ENCODE results near the gene CACNA1B. TPM values are rescaled to one million over a fixed set of nuclear protein-coding genes. Genes with fewer than 3 reads are reported as not detected.

CACNA1B gene
- total RNA-seq, 1 donor from 2014 or later = 0.19 TPM

DNA sequence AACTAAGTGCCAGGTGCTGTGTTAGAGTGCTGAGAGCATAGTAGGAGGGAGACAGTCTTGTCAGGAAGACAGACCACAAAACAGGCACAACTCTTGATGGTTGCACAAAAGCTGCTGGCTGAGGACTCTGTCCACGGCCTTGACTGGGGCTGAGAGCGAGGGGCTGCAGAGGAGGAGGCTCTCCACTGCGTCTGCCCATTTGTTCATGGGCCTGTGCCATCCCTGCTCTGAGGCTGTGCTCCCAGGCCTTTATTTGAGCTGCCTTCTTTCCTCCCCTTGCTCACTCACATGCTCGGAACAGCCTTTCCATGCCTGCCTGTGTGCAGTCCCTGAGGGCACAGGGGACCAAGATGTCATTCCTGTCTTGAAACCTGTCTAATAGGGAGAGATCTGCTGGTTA, 147.8 kb downstream of the CACNA1B start:
- intact Hi-C loops (cut with micrococcal nuclease) = no loop called here
- H3K27me3 ChIP-seq (ENCODE audit: low read depth) = peaks cover 77% of the 10 kb centered on the region
- H3K9me3 ChIP-seq (replicated peaks) = no peaks in the 10 kb centered on the region
- peaks cover 14% of the 10 kb centered on the region for H3K4me1 ChIP-seq
- H3K36me3 ChIP-seq = no peaks in the 10 kb centered on the region
- H3K4me3 ChIP-seq = no peak overlapping the region
- no peak overlapping the region for H3K27ac ChIP-seq (replicated peaks)
- no peak for DNase-seq
- TF ChIP-seq, protein P1, sequence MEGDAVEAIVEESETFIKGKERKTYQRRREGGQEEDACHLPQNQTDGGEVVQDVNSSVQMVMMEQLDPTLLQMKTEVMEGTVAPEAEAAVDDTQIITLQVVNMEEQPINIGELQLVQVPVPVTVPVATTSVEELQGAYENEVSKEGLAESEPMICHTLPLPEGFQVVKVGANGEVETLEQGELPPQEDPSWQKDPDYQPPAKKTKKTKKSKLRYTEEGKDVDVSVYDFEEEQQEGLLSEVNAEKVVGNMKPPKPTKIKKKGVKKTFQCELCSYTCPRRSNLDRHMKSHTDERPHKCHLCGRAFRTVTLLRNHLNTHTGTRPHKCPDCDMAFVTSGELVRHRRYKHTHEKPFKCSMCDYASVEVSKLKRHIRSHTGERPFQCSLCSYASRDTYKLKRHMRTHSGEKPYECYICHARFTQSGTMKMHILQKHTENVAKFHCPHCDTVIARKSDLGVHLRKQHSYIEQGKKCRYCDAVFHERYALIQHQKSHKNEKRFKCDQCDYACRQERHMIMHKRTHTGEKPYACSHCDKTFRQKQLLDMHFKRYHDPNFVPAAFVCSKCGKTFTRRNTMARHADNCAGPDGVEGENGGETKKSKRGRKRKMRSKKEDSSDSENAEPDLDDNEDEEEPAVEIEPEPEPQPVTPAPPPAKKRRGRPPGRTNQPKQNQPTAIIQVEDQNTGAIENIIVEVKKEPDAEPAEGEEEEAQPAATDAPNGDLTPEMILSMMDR (IDR thresholded peaks at IDR 0.05; ENCODE audit: borderline replicate concordance) = no peak

DNA sequence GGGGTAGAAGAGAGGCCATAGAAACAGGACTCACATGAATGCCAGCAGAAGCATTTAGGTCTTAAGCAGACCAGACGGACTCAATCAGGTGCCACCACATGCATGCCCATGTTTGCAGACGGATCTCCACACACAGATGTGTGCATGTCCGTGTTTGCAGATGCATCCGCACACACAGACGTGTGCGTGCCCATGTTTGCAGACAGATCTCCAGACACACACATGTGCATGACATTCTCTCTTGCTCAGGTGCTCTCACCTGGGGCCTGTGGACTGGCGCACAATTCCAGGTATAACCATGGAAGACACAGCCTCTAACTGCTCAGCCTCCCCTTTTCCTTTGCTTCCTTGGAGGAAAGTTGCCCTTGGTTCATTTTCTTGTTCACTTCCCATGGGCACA, 148.3 kb downstream of the CACNA1B start:
- Histone ChIP-seq H3K27ac (replicated peaks) (no peak overlapping the region), H3K9me3 (replicated peaks) (no peaks in the 10 kb centered on the region), H3K36me3 (no peaks in the 10 kb centered on the region), H3K4me3 (no peak overlapping the region), H3K4me1 (peaks cover 14% of the 10 kb centered on the region), H3K27me3 (ENCODE audit: low read depth) (peaks cover 75% of the 10 kb centered on the region)
- intact Hi-C loops (cut with micrococcal nuclease) = no loop called here
- TF ChIP-seq, protein P1 (IDR thresholded peaks at IDR 0.05; ENCODE audit: borderline replicate concordance) = no peak
- no peak for DNase-seq

- Histone ChIP-seq H3K9me3 (replicated peaks) (peaks cover 9% of the 10 kb centered on the region), H3K36me3 (no peaks in the 10 kb centered on the region), H3K27me3 (ENCODE audit: low read depth) (peaks cover 77% of the 10 kb centered on the region), H3K27ac (replicated peaks) (no peak overlapping the region), H3K4me3 (no peak overlapping the region), H3K4me1 (peaks cover 3% of the 10 kb centered on the region)
- DNase-seq = no peak
- TF ChIP-seq, protein P1 (IDR thresholded peaks at IDR 0.05; ENCODE audit: borderline replicate concordance) = no peak
- intact Hi-C loops (cut with micrococcal nuclease) = no loop called here
These were observed 151.0 kb downstream of the CACNA1B start for GRCh38 chr9:138028596-138028995.

DNA sequence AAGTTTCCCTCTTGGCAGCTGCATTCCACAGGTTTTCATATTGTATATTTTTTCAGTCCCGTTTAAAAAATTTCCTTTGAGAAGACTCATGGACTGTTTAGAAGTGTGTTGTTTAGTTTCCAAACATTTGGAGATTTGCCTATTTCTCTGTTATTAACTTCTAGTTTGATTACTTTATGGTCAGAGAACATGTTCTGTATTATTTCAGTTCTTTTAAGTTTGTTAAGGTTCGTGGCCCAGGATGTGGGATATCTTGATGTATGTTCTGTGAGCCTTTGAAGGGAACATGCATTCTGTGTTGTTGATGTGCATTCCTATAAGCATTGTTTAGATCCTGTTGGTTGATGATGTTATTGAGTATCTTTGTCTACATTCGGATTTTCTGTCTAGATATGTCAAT, 153.6 kb downstream of the CACNA1B start:
- no peaks in the 10 kb centered on the region for H3K4me1 ChIP-seq
- H3K4me3 ChIP-seq = no peak overlapping the region
- TF ChIP-seq, protein P1 (IDR thresholded peaks at IDR 0.05; ENCODE audit: borderline replicate concordance) = no peak
- no peak for DNase-seq
- H3K36me3 ChIP-seq = no peaks in the 10 kb centered on the region
- H3K9me3 ChIP-seq (replicated peaks) = peaks cover 9% of the 10 kb centered on the region
- peaks cover 73% of the 10 kb centered on the region for H3K27me3 ChIP-seq (ENCODE audit: low read depth)
- intact Hi-C loops (cut with micrococcal nuclease) = no loop called here
- H3K27ac ChIP-seq (replicated peaks) = no peak overlapping the region

- Histone ChIP-seq H3K36me3 (no peaks in the 10 kb centered on the region), H3K27me3 (ENCODE audit: low read depth) (peaks cover 54% of the 10 kb centered on the region), H3K4me1 (peaks cover 9% of the 10 kb centered on the region), H3K4me3 (no peak overlapping the region), H3K9me3 (replicated peaks) (peaks cover 9% of the 10 kb centered on the region), H3K27ac (replicated peaks) (no peak overlapping the region)
- intact Hi-C loops (cut with micrococcal nuclease) = no loop called here
- TF ChIP-seq, protein P1 (IDR thresholded peaks at IDR 0.05; ENCODE audit: borderline replicate concordance) = no peak
- DNase-seq = no peak
These were observed 156.4 kb downstream of the CACNA1B start for GRCh38 chr9:138033950-138034349.

GRCh38 chr9:138037140-138037539, 159.6 kb downstream of the CACNA1B start:
- intact Hi-C loops (cut with micrococcal nuclease) = no loop called here
- H3K4me3 ChIP-seq = no peak overlapping the region
- H3K36me3 ChIP-seq = no peaks in the 10 kb centered on the region
- peaks cover 9% of the 10 kb centered on the region for H3K9me3 ChIP-seq (replicated peaks)
- peaks cover 53% of the 10 kb centered on the region for H3K27me3 ChIP-seq (ENCODE audit: low read depth)
- TF ChIP-seq, protein P1 (IDR thresholded peaks at IDR 0.05; ENCODE audit: borderline replicate concordance) = no peak
- DNase-seq = no peak
- H3K4me1 ChIP-seq = peaks cover 9% of the 10 kb centered on the region
- no peak overlapping the region for H3K27ac ChIP-seq (replicated peaks)

Data from left ventricle myocardium inferior (tissue), 1 donor.